HCT116 (cell line): Measurements from ENCODE around the gene FUNDC2. TPM values are rescaled to one million over a fixed set of nuclear protein-coding genes. Genes with fewer than 3 reads are reported as not detected.

Source experiments
- ATAC-seq: fragments of 200-7000 bp; cut with Tn5 transposase; 2 replicates; pipeline ENCODE4 v1.9.1; 2020; ENCODE audit warnings: mild to moderate bottlenecking, moderate library complexity
- BruUV-seq: library from RNA; stranded (reverse); fragments of 400-500 nt; replicated peaks from 2 replicates; lab custom pipeline; 2021; lab: Mats Ljungman, UMichigan
- CTCF ChIA-PET: fragments of 300-600 bp; sonication (Branson Sonifier 250); formaldehyde crosslinking; loops from one replicate; lab custom pipeline; 2021; ENCODE audit warnings: antibody characterized with exemption; lab: Charles Lee
- POLR2A ChIA-PET: fragments of 300-600, 350-600 bp; sonication (Branson Sonifier 250); formaldehyde crosslinking; loops from one replicate; lab custom pipeline; 2021; ENCODE audit warnings: antibody characterized with exemption; lab: Charles Lee
- RAD21 ChIA-PET, 2 experiments: fragments of 300-600 bp; sonication (Branson Sonifier 250); formaldehyde crosslinking; loops; one replicate each; lab custom pipeline; 2023; ENCODE audit warnings: low total read pairs in 2 of 2; ENCODE audit not compliant: uncharacterized antibody in 2 of 2, unreplicated experiment in 2 of 2, low non-redundant PET in 1 of 2; lab: Charles Lee
- DNase-seq: peaks from one replicate; pipeline ENCODE4 v3.0.0-alpha.2; 2010; ENCODE audit warnings: low read depth, low spot score
- H2AFZ ChIP-seq: fragments of 200-600 bp; shearing (Covaris generic), sonication (generic); 2 replicates; pipeline ENCODE4 v1.6.1; 2017; ENCODE audit warnings: low read depth, mixed run types, mixed read lengths, antibody characterized with exemption, low read length; ENCODE audit not compliant: poor library complexity, severe bottlenecking
- H3K27ac ChIP-seq: 2 replicates; pipeline ENCODE4 v1.5.1; 2012; ENCODE audit warnings: low read depth, low read length
- H3K27me3 ChIP-seq: fragments of 200-600 bp; sonication (generic); 2 replicates; pipeline ENCODE4 v1.6.1; 2016; ENCODE audit warnings: mixed run types, low read length, mixed read lengths; ENCODE audit not compliant: insufficient read depth
- H3K36me3 ChIP-seq, 2 experiments: fragments of 200-500 bp in 1 of 2; fragments of 200-600 bp in 1 of 2; sonication (Bioruptor generic) in 1 of 2; sonication (generic) in 1 of 2; 2 replicates each; pipeline versions ENCODE4 v1.5.1 to v1.6.1; 2014 to 2016; ENCODE audit warnings: low read length in 2 of 2, inconsistent platforms in 1 of 2, mixed read lengths in 1 of 2, mixed run types in 1 of 2; ENCODE audit not compliant: insufficient read depth in 2 of 2, control insufficient read depth in 1 of 2
- H3K4me1 ChIP-seq, 2 experiments: fragments of 200-600 bp in 1 of 2; sonication (generic) in 1 of 2; 2 replicates each; pipeline versions ENCODE4 v1.5.1 to v1.6.1; 2012 to 2017; ENCODE audit warnings: low read length in 2 of 2, inconsistent platforms in 1 of 2, mild to moderate bottlenecking in 1 of 2, mixed read lengths in 1 of 2, mixed run types in 1 of 2, moderate library complexity in 1 of 2; ENCODE audit not compliant: insufficient read depth in 2 of 2, control insufficient read depth in 1 of 2
- H3K4me2 ChIP-seq: fragments of 200-600 bp; sonication (generic); 2 replicates; pipeline ENCODE4 v1.6.1; 2017; ENCODE audit warnings: mixed run types, low read length, mixed read lengths
- H3K4me3 ChIP-seq, 2 experiments: fragments of 200-600 bp in 1 of 2; sonication (generic) in 1 of 2; replicated peaks in 1 of 2; 2 replicates each; pipeline ENCODE4 v1.5.1; 2011 to 2016; ENCODE audit warnings: low read length in 2 of 2, control low read depth in 1 of 2, low read depth in 1 of 2, mild to moderate bottlenecking in 1 of 2, mixed read lengths in 1 of 2, mixed run types in 1 of 2
- H3K79me2 ChIP-seq: fragments of 200-600 bp; sonication (generic); 2 replicates; pipeline ENCODE4 v1.6.1; 2017; ENCODE audit warnings: mild to moderate bottlenecking, mixed run types, low read length, moderate library complexity, mixed read lengths; ENCODE audit not compliant: insufficient read depth
- H3K9ac ChIP-seq: fragments of 200-600 bp; sonication (generic); 2 replicates; pipeline ENCODE4 v1.6.1; 2016; ENCODE audit warnings: low read length, mixed read lengths
- H3K9me2 ChIP-seq: fragments of 200-600 bp; sonication (generic), shearing (Covaris generic); 2 replicates; pipeline ENCODE4 v1.6.1; 2017; ENCODE audit warnings: mixed run types, mild to moderate bottlenecking, moderate library complexity; ENCODE audit not compliant: insufficient read depth
- H3K9me3 ChIP-seq, 2 experiments: fragments of 200-500 bp in 1 of 2; fragments of 200-600 bp in 1 of 2; sonication (Bioruptor generic) in 1 of 2; sonication (generic) in 1 of 2; 2 replicates each; pipeline ENCODE4 v1.6.1; 2014 to 2017; ENCODE audit warnings: low read length in 2 of 2, mixed read lengths in 2 of 2, inconsistent platforms in 1 of 2, low read depth in 1 of 2, mild to moderate bottlenecking in 1 of 2, mixed run types in 1 of 2, moderate library complexity in 1 of 2; ENCODE audit not compliant: control insufficient read depth in 1 of 2, insufficient read depth in 1 of 2
- H4K20me1 ChIP-seq: fragments of 200-600 bp; sonication (generic), shearing (Covaris generic); 2 replicates; pipeline ENCODE4 v1.6.1; 2017; ENCODE audit warnings: mixed run types, mild to moderate bottlenecking, moderate library complexity; ENCODE audit not compliant: insufficient read depth
- CEBPB ChIP-seq: IDR thresholded peaks from 2 replicates; pipeline ENCODE4 v1.6.1; 2012; ENCODE audit warnings: low read depth
- EZH2 ChIP-seq: fragments of 200-600 bp; sonication (generic); IDR thresholded peaks from 2 replicates; pipeline ENCODE4 v1.6.1; 2017; ENCODE audit warnings: antibody characterized with exemption, mixed run types
- EZH2phosphoT487 ChIP-seq: fragments of 200-600 bp; IDR thresholded peaks from 2 replicates; pipeline ENCODE4 v1.6.1; 2018; ENCODE audit warnings: antibody characterized with exemption, borderline replicate concordance
- FOSL1 ChIP-seq: IDR thresholded peaks from 2 replicates; pipeline ENCODE4 v1.6.1; 2012; ENCODE audit warnings: low read depth
- POLR2AphosphoS5 ChIP-seq: IDR thresholded peaks from 2 replicates; pipeline ENCODE4 v1.6.1; 2011; ENCODE audit warnings: mild to moderate bottlenecking, low read depth, low read length, moderate library complexity
- RAD21 ChIP-seq: IDR thresholded peaks from 2 replicates; pipeline ENCODE4 v1.6.1; 2012; ENCODE audit warnings: low read depth, mild to moderate bottlenecking
- SP1 ChIP-seq: IDR thresholded peaks from 2 replicates; pipeline ENCODE4 v1.6.1; 2012; ENCODE audit warnings: low read depth
- ZNF274 ChIP-seq: fragments of 200-500 bp; sonication (Bioruptor generic); IDR thresholded peaks from 2 replicates; pipeline ENCODE4 v1.6.1; 2014; ENCODE audit warnings: mild to moderate bottlenecking, low read depth, low read length, inconsistent platforms
- intact Hi-C: fragments of 100-400 bp; cut with micrococcal nuclease; formaldehyde crosslinking; loops from 2 replicates; pipeline ENCODE4 v1.10.0; 2022
- total RNA-seq: library from RNA; stranded (reverse); gene quantifications from one replicate; pipeline ENCODE4 v1.2.1, GENCODE V29; 2021; ENCODE audit not compliant: unreplicated experiment
- TF ChIP-seq, protein P1 (sequence below): IDR thresholded peaks from 2 replicates; pipeline ENCODE4 v1.6.1; 2012
- TF ChIP-seq, protein P2 (sequence below): IDR thresholded peaks from 2 replicates; pipeline ENCODE4 v1.6.1; 2012; ENCODE audit warnings: low read depth
- TF ChIP-seq, protein P3 (sequence below), 3 experiments: fragments of 200-600 bp in 1 of 3; sonication (generic) in 1 of 3; IDR thresholded peaks in 2 of 3; conservative IDR thresholded peaks in 1 of 3; 2 replicates each; pipeline ENCODE4 v1.5.1; 2012 to 2017; ENCODE audit warnings: low read depth in 2 of 3, low read length in 2 of 3, antibody characterized with exemption in 1 of 3, borderline replicate concordance in 1 of 3, control low read depth in 1 of 3, mild to moderate bottlenecking in 1 of 3, mixed read lengths in 1 of 3, mixed run types in 1 of 3, moderate library complexity in 1 of 3; ENCODE audit not compliant: insufficient read depth in 1 of 3

The FUNDC2 gene
- total RNA-seq, 1 experiment from 2014 or later, result 32.5 TPM

DNA sequence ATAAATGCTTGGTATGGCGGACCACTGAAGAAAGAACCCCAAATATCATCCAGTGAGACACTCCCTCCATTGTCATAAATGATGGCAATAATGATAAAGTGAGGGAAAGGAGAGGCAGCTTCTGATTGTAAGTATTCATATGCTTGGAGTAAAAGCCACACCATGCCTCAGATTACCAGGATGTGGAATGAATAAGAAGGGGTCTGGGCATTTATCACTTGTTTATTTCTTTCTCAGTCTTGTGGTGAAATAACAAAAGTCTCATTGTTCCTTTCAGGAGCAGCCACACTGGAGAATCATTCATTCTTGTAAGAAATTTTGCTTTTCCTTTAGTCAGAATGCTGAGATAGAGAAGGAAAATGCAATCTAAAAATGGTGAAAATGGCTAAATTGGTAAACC, 25.8 kb upstream of the FUNDC2 start:
- Histone ChIP-seq H3K9ac (no peak overlapping the region), H3K4me2 (no peak overlapping the region), H3K79me2 (no peaks in the 10 kb centered on the region), H3K36me3 (no peaks in the 10 kb centered on the region), H3K4me1 (no peaks in the 10 kb centered on the region), H4K20me1 (no peaks in the 10 kb centered on the region), H3K27me3 (no peaks in the 10 kb centered on the region), H3K9me2 (no peaks in the 10 kb centered on the region), H3K27ac (no peak overlapping the region), H2AFZ (no peak overlapping the region), H3K4me3 (no peak overlapping the region), H3K9me3 (no peaks in the 10 kb centered on the region)
- ChIA-PET RAD21 (no interaction called here), POLR2A (no interaction called here), CTCF (no interaction called here)
- ATAC-seq (no peak), DNase-seq (no peak)
- no TSS peak for BruUV-seq
- TF ChIP-seq CEBPB, result no peak
- TF ChIP-seq POLR2AphosphoS5, result no peak
- TF ChIP-seq RAD21, result no peak
- TF ChIP-seq, protein P1, sequence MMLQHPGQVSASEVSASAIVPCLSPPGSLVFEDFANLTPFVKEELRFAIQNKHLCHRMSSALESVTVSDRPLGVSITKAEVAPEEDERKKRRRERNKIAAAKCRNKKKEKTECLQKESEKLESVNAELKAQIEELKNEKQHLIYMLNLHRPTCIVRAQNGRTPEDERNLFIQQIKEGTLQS, result no peak
- TF ChIP-seq, protein P2, sequence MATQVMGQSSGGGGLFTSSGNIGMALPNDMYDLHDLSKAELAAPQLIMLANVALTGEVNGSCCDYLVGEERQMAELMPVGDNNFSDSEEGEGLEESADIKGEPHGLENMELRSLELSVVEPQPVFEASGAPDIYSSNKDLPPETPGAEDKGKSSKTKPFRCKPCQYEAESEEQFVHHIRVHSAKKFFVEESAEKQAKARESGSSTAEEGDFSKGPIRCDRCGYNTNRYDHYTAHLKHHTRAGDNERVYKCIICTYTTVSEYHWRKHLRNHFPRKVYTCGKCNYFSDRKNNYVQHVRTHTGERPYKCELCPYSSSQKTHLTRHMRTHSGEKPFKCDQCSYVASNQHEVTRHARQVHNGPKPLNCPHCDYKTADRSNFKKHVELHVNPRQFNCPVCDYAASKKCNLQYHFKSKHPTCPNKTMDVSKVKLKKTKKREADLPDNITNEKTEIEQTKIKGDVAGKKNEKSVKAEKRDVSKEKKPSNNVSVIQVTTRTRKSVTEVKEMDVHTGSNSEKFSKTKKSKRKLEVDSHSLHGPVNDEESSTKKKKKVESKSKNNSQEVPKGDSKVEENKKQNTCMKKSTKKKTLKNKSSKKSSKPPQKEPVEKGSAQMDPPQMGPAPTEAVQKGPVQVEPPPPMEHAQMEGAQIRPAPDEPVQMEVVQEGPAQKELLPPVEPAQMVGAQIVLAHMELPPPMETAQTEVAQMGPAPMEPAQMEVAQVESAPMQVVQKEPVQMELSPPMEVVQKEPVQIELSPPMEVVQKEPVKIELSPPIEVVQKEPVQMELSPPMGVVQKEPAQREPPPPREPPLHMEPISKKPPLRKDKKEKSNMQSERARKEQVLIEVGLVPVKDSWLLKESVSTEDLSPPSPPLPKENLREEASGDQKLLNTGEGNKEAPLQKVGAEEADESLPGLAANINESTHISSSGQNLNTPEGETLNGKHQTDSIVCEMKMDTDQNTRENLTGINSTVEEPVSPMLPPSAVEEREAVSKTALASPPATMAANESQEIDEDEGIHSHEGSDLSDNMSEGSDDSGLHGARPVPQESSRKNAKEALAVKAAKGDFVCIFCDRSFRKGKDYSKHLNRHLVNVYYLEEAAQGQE, result no peak
- TF ChIP-seq FOSL1, result no peak
- intact Hi-C loops, result no loop called here

DNA sequence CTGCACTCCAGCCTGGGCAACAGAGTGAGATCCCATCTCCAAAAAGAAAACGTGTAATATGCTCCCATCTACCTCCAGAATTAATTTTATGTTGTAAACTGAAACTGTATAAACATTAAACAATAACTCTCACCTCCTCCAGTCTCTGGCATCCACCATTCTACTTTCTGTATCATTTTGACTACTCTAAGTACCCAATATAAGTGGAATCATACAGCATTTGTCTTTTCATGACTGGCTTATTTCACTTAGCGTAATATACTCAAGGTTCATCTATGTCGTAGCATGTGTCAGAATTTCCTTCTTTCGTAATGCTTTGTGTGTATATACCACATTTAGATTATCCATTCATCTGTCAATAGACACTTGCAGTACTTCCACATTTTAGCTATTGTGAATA, 24.8 kb upstream of the FUNDC2 start:
- ChIA-PET CTCF (no interaction called here), RAD21 (no interaction called here), POLR2A (no interaction called here)
- H3K36me3 ChIP-seq, result no peaks in the 10 kb centered on the region
- no peaks in the 10 kb centered on the region for H3K79me2 ChIP-seq
- H3K9me3 ChIP-seq, result no peaks in the 10 kb centered on the region
- H3K4me3 ChIP-seq, result no peak overlapping the region
- H2AFZ ChIP-seq, result no peak overlapping the region
- no peaks in the 10 kb centered on the region for H3K4me1 ChIP-seq
- no peak overlapping the region for H3K4me2 ChIP-seq
- intact Hi-C loops, result no loop called here
- H3K27ac ChIP-seq, result no peak overlapping the region
- DNase-seq (no peak), ATAC-seq (no peak)
- H3K9ac ChIP-seq, result no peak overlapping the region
- no peaks in the 10 kb centered on the region for H4K20me1 ChIP-seq
- no TSS peak for BruUV-seq
- no peaks in the 10 kb centered on the region for H3K27me3 ChIP-seq
- H3K9me2 ChIP-seq, result no peaks in the 10 kb centered on the region
- TF ChIP-seq ZNF274 (no peak), CEBPB (no peak), SP1 (no peak), EZH2 (no peak), EZH2phosphoT487 (no peak)
- TF ChIP-seq, protein P3, sequence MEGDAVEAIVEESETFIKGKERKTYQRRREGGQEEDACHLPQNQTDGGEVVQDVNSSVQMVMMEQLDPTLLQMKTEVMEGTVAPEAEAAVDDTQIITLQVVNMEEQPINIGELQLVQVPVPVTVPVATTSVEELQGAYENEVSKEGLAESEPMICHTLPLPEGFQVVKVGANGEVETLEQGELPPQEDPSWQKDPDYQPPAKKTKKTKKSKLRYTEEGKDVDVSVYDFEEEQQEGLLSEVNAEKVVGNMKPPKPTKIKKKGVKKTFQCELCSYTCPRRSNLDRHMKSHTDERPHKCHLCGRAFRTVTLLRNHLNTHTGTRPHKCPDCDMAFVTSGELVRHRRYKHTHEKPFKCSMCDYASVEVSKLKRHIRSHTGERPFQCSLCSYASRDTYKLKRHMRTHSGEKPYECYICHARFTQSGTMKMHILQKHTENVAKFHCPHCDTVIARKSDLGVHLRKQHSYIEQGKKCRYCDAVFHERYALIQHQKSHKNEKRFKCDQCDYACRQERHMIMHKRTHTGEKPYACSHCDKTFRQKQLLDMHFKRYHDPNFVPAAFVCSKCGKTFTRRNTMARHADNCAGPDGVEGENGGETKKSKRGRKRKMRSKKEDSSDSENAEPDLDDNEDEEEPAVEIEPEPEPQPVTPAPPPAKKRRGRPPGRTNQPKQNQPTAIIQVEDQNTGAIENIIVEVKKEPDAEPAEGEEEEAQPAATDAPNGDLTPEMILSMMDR (IDR thresholded peaks at IDR 0.05 in 2 of 3, conservative IDR thresholded peaks at IDR 0.05 in 1 of 3; ENCODE audit: borderline replicate concordance in 1 of 3, insufficient read depth in 1 of 3, low read depth in 2 of 3, low read length in 2 of 3), result no peak
- TF ChIP-seq, protein P2, result no peak
